GM21360 (cell line): ENCODE results near the gene CCR9.

Source experiments
- ATAC-seq: cut with Tn5 transposase; IDR thresholded peaks from one replicate; pipeline ENCODE4 v1.9.1; 2021; ENCODE audit warnings: mild to moderate bottlenecking, moderate library complexity; ENCODE audit not compliant: unreplicated experiment

The CCR9 gene

DNA sequence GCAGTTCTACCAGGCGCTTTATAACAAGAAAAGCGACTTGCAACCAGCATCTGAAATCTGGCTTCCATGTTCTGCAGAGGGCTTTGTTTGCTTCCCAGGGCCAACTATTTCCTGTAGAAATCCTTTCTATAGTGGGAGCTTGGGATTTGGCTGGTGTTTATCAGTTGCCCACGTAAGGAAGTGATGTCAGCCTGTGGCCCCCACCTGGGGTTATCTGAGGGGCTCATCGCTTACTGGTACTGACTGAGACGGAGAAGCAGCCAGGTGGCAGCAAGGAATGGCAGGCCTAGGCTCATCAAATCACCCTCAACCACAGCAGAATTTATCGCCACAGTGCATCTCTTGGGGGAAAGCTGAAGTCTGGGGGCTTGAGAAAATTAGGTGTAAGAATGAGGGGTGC is 14.6 kb upstream of the CCR9 start:
- no peak for ATAC-seq

GRCh38 chr3:45872569-45872968 is 13.8 kb upstream of the CCR9 start:
- no peak for ATAC-seq

GRCh38 chr3:45873036-45873435 is 13.3 kb upstream of the CCR9 start:
- ATAC-seq = no peak

DNA sequence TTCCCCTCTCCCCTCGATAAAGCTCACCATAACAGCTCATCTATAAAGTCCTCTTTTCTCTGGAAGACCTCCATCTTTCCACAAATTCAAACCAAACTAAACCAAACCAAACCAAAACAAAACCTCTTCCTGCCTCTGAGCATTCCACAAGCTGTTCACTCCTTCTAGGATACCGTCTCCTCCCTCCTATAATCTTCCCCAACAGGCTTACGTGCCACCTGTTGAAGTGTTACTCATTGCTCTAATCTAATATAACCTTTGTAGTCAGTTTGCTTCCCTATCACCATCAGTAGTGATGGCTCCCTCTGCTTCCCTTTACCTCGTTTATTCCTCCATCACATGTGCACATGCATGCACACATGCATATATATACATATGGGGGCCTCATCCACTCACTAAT is 12.7 kb upstream of the CCR9 start:
- no peak for ATAC-seq

- no peak for ATAC-seq
These were observed 11.5 kb upstream of the CCR9 start for GRCh38 chr3:45874677-45875346.

GRCh38 chr3:45878124-45878523 is 8.2 kb upstream of the CCR9 start:
- no peak for ATAC-seq

DNA sequence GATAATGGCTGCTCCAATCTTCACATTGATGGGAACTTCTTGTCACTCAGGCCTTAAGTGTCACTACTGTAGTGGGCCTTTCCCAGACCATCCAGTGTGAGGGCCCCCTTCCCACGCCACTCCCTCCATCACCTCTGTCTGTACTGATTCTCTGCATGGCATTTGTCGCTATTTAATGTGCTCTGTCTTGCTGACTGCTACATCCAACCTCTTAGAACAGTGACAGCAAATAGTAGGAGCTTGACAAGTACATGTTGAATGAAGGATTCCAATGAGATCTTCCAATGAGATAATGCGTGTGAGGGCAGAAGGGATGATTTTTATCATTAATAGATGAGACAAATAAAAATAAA is 5.6 kb upstream of the CCR9 start:
- ATAC-seq = no peak

GRCh38 chr3:45881078-45882022 is 5.0 kb upstream of the CCR9 start:
- no peak for ATAC-seq

GRCh38 chr3:45884368-45885201 is 1.8 kb upstream of the CCR9 start:
- ATAC-seq = no peak

DNA sequence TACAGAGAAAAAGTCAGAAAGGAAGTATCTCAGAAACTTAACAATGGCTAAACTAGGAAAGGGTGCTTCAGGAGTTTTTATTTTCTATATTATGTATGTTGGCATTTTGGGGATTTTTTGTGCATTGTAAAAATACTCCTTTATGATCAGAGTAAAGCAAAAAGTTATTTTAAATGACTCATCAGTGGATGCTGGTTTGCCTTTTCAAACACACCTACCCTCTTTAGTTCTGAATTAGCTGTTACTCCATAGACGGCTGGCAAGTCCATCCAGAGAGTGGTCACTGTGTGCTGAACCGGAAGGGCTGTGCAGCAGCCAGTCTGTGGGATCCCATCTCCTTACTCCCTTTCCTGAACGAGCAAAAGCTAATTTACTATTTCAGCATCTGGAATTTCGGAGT is 942 bp downstream of the CCR9 start:
- ATAC-seq = no peak

DNA sequence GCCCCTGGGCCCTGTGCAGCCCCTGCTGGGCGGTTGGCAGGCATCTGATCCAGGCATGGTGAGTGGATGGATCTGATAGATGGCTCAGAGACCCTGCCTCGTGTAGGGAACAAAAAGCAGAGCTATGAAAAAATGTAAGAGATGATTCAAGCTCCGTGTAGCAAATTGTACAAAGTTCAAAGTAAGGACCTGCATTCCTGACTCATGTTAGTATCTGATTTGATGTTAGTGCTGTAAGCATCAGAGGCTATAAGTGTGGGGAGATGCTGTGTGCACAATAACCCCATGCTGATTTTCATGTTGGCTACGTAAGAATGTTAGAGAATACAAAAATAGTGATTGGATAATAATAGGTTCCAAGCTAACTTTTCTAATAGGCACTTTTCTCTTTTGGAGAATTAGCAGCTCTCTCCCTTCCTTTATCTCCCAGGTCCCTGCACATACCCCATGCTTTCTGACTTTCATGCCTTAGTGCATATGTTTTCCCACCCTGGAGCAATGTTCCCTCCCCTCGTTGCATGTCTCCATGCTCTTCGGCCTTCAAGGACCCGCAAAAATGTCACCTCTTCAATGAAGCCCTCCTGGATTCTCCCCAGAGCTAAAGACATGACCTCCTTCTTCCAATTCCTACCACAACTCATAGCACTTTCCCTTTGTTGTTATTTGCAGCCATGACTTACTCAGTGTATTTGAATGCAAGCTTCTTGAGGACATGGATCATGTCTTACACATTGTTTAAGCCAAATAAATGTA is 1.6 kb downstream of the CCR9 start:
- ATAC-seq = no peak

DNA sequence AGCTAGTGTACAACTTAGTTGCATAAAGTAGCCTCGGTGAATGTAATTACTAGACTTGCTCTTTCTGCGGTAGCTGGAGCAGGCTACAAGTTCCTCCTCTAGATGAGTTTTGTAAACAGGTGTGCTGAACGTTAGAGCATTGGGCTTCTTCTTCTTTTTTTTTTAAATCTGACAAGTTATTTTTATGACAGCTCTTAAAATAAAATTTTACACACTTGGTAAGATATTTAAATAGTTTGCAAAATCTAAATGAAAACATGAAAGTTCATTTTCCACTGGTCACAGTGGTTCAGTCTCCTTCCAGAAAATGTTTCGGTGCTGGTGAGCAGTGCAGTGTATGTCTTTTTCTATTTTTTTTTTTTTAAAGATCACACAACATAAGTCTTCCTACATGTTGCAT is 3.0 kb downstream of the CCR9 start:
- ATAC-seq = no peak

DNA sequence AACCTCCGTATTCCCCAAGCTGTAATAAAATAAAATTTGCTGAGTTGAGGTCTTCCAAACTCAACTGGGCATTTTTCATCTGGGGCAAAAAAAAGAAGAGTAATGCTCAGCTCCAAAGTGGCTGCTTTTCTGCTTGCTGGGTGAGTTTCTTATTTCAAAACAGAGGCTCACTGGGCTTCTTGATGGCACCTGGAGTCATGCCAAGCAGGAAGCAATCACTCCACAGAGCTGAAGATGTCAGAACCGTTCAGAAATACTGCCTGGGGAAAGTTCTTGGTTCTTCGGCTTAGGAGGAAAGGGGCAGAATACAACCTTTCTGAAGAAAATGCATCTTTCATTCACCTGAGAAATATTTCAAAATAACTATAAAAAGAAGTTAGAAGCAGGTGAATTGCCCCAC is 4.1 kb downstream of the CCR9 start:
- ATAC-seq = no peak

- ATAC-seq = no peak
These were observed 5.8 kb downstream of the CCR9 start for GRCh38 chr3:45892161-45892560.

- ATAC-seq = no peak
These were observed 7.7 kb downstream of the CCR9 start for GRCh38 chr3:45894015-45894414.

DNA sequence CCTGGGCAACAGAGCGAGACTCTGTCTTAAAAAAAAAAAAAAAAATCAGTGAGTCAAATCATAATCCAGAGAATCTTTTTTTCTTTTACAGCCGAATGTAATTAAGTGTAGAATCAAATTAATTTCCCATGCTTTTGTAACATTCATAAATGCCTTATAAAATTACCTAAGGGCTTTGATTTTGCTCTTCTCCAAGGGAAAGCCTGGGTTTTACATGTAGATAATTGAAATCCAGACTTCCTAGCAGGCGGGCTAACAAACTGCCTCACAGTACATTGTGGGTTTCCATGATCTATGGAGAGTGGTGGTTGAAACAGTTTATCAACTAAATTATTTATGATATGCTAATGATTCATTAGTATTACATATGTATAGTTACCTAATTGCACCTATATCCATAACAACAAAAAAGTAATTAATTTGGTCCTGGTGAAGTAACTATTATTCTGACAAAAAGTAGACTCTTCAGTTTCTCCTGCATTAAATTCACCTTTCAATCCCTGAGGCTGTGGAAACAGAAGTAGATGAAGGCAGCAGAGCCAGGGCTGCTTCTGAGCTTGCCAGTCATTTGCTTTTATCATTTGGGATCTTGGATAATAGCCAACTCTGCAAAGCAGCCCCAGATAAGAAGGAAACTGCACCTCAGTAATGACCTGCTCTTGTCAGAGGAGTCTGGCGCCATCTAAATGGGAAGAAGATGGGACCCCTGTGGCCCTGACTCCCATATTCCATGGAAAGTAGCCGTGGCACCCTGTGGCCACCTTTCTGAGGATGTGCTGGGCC is 9.5 kb downstream of the CCR9 start:
- ATAC-seq = no peak

GRCh38 chr3:45896956-45897355 is 10.6 kb downstream of the CCR9 start:
- no peak for ATAC-seq

- no peak for ATAC-seq
These were observed 18.6 kb downstream of the CCR9 start for GRCh38 chr3:45904931-45905330.

GRCh38 chr3:45905755-45906154 is 19.4 kb downstream of the CCR9 start:
- no peak for ATAC-seq
